OCI-LY1 (cell line): ENCODE data around the gene TEX9.

Experiments used
- EZH2 ChIP-seq: fragments of 200-600 bp; sonication (generic), shearing (Covaris generic); IDR thresholded peaks from 2 replicates; pipeline ENCODE4 v1.8.0; 2017; ENCODE audit warnings: borderline replicate concordance, mixed run types, mild to moderate bottlenecking, antibody characterized with exemption, low read length, moderate library complexity, mixed read lengths
- TF ChIP-seq, protein P1 (sequence below): fragments of 200-600 bp; sonication (generic), shearing (Covaris generic); IDR thresholded peaks from 2 replicates; pipeline ENCODE4 v1.5.1; 2017; ENCODE audit warnings: mild to moderate bottlenecking, antibody characterized with exemption, low read length, moderate library complexity, mixed read lengths

DNA sequence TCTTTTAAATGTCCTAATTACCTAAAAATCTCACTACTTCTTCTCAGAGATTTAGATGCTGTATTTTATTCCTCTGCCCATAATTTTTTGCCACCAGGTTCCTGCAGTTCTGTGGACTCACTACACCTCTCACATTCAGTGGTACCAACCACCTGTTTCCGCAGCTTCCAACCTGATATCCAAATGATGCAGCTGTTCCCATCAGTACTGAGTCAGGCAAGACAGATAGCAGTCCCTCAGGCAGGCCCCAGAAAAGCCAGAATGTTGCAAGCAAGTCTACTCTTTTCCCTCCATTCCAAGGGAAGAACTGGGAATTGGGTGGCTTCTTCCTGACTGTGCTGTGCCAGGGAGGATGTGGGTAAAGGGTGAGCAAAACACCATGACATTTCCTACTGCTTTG, 60.8 kb downstream of the TEX9 start:
- TF ChIP-seq, protein P1, sequence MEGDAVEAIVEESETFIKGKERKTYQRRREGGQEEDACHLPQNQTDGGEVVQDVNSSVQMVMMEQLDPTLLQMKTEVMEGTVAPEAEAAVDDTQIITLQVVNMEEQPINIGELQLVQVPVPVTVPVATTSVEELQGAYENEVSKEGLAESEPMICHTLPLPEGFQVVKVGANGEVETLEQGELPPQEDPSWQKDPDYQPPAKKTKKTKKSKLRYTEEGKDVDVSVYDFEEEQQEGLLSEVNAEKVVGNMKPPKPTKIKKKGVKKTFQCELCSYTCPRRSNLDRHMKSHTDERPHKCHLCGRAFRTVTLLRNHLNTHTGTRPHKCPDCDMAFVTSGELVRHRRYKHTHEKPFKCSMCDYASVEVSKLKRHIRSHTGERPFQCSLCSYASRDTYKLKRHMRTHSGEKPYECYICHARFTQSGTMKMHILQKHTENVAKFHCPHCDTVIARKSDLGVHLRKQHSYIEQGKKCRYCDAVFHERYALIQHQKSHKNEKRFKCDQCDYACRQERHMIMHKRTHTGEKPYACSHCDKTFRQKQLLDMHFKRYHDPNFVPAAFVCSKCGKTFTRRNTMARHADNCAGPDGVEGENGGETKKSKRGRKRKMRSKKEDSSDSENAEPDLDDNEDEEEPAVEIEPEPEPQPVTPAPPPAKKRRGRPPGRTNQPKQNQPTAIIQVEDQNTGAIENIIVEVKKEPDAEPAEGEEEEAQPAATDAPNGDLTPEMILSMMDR: no peak
- no peak for TF ChIP-seq EZH2
